ENCODE data around the gene BAG5.
"Not testable (repeated sequence)": the region's sequence is repeated elsewhere in the genome, so short reads cannot be mapped to it uniquely, and the experiment has no call there.

The BAG5 gene

DNA sequence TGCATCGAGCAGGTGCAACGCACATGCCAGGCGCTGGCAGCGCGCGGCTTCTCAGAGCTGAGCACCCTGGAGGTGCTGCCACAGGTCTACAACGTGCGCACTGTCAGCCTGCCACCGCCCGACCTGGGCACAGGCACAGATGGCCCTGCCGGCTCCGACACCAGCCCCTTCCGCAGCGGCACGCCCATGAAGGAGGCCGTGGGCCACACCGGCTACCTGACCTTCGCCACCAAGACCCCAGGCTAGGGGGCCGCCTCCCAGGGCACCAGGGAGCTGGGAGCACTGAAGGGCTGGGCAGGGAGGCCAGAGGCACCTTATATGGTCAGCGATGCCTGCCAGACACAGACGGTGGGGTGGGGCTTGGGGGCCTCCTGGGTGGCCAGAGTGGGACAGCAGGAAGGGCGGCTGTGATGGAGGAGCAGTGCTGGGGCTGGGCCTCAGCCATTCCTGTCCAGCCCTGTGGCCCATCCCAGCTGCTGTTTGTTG, 27.8 kb downstream of the BAG5 start:
- DNase-seq, result no peak

- DNase-seq, result no peak
These were observed 28.4 kb downstream of the BAG5 start for GRCh38 chr14:103533999-103534575.

DNA sequence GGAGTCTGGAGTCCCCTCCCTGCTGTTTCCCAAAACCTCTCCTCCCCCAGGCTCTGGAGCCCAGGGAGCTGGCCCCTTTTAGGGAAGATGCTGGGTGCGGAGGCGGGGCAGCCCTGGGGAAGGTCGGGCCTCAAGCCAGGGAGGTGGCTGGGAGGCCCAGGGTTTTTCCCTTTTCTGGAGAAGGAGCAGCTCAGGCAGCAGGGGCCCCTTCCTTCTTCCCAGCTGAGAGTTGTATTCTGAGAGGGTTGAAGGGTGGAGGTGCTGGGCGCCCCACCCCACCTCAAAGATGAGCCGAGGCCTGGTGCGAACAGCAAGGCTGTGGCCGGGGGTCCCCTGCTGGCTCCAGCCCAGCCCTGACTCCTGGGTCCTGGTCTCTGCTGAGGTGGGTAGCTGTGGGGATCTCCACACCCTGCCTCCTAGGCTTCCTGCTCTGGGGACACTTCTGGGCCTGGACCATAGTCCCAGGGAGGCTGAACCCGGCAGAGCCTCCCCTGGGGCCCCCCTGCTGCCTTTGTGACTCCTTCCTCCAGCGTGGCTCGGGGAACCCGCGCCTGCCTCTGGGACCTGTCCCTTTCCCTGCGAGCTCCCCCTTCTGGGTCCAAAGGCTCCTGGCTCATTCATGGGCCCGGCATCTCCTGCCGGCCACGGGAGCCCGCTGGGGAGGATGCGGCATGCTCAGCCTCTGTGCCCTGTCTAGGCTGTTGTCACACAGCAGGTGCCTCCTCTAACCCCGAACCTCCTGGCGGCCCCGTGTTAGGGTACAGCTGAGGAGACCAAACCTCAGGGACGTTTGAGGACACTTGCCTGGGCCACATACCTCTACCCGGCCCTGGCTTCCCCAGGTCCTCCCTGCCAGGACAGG, 29.1 kb downstream of the BAG5 start:
- peak in 3 of 4 experiments; percentile 22 to 55 (median 34) for DNase-seq

DNA sequence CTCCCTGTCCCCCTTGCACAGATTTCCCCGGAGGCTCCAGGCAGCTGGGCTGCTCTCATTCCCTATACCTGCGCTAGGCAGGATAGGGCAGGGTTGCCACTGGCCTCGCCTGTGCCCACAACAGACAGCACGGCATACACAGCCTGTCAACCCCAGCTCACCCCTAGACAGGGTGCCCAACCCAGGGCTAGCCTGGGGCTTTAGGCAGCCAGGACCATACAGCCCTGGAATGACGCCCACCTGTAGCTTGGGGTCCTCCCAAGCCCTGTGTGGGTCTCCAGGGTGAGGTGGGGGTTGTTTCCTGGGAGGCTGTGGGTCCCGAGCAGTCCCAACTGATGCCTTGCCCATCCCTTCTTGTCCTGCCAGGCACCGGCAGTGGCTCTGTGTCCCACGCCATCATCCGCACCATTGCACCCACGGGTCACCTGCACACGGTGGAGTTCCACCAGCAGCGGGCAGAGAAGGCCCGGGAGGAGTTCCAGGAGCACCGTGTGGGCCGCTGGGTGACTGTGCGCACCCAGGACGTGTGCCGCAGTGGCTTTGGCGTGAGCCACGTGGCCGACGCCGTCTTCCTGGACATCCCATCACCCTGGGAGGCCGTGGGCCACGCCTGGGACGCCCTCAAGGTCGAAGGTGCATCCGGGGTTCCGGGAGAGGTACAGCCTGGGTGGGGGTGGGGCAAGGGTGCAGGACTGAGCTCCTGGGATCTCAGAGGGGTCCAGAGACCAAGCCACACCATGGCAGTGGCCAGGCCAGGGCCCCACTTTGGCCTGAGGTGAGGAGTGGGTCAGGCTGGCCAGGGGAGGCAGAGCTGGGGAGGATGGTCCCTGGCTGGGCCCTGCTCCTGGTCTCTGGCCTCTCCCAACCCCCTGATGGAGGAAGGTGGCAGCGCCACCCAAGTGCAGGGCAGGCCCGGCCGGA, 30.0 kb downstream of the BAG5 start:
- DNase-seq, result no peak

- no peak for DNase-seq
These were observed 30.8 kb downstream of the BAG5 start for GRCh38 chr14:103531421-103532215.

- no peak for DNase-seq
These were observed 31.6 kb downstream of the BAG5 start for GRCh38 chr14:103530831-103531230.

DNA sequence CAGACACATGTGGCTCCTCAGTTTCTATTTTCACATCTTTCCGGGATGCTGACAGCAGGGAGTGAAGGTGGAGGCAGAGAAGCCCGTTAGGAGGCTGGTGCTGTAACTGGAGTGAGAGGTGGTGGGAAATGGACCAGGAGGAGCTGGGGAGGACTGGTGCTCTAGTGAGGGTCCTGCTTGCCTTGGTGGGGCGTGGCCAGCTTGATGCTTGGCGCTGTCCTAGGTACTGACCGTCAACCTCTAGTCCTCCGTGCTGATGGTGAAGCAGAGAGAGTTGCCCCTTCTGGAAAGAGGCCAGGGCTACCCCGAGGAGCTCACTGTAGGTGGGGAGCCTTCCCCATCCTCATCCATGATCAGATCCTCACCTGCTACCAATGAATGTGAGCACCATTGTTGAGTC, 32.1 kb downstream of the BAG5 start:
- DNase-seq, result peak in 2 of 4 experiments; percentile 15 to 34

GRCh38 chr14:103529383-103530365, 32.8 kb downstream of the BAG5 start:
- peak in 1 of 4 experiments; percentile 33 for DNase-seq

DNA sequence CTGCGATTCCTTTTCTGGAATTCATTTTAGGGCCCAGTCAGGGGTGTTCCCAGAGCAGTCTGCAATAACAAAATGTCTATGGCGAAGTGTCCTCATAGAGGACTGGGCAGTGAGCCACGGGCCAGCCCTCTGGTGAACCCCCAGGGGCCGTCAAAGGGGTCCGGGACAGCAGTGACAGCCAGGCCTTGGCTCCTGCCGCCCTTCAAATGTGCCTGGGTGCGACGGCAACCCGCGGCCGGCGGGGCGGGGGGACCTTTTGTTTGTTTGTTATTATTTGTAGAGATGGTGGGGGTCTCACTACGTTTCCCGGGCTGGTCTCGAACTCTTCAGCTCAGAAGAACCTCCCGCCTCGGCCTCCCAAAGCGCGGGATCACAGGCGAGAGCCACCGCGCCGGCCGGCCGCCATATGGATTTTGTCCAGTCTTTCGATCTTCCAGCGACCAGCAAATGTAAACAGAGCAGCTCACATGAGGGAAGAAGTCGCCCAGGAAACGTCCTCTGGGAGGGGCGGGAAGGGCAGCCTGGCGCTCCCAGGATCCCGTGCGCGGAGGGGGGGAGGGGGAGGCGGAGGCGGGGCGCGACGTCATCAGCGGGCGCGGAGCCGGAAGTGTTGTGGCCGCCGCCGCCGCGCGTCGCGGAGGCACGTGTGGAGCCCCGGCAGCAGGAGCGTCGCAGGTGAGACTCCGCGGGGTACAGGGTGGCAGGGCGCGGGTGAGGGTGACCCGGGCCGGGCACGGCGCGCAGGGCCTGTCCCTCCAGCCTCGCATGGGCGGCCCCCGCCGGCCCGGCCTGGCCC, 33.7 kb downstream of the BAG5 start, which contains the start of gene TRMT61A:
TSS of gene TRMT61A (plus strand) at position 610 of the 796 bp plus-strand sequence. CDS start 783 bp downstream, outside the sequence.
- peak; percentile 89 to 96 (median 93) for DNase-seq

DNA sequence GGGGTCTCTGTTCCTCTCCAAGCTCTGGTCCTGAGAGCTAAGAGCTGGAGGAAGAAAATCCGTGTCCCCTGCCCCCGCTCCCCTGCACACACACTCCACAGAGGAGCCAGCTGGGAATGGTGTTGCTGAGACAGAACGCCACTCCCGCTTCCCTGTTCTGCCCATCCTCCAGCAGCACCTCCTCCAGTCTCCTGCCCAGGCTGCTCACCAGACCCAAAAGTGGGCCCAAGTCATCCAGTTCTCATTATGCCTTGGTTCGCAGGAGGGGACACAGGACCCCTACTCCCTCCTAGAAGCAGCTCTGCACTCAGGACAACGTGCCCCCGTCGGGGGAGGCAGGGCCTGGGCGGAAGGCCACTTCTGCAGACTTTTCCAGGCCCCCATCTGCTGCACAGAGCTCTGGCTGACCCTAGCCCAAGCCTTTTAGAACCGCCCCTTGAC, 34.3 kb downstream of the BAG5 start:
- DNase-seq, result peak in 1 of 4 experiments; percentile 38

GRCh38 chr14:103527408-103528145, 34.9 kb downstream of the BAG5 start:
- DNase-seq, result peak; percentile 46 to 75 (median 64)

DNA sequence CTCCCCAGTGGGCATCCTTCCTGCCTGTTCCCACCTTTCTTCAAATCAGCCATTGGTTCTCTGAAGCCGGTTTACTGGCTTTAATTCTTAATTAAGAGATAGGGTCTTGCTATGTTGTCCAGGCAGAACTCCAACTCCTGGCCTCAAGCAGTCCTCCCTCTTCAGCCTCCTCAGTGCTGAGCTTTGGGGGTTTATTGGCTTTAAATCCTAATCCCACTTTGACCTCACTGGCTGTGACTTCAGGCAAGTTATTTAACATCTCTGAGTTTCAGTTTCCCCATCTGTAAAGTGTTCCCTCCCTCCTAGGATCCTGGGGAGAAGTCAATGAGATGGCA, 35.6 kb downstream of the BAG5 start:
- DNase-seq, result no peak

GRCh38 chr14:103526247-103526913, 36.1 kb downstream of the BAG5 start:
- peak; percentile 59 to 85 (median 76) for DNase-seq

- not testable (repeated sequence) for DNase-seq
These were observed 36.8 kb downstream of the BAG5 start for GRCh38 chr14:103525430-103526246.

- DNase-seq, result no peak
These were observed 38.2 kb downstream of the BAG5 start for GRCh38 chr14:103524002-103524935.

GRCh38 chr14:103523575-103523954, 38.9 kb downstream of the BAG5 start:
- DNase-seq, result no peak

Data from suppressor macrophage (primary cell).